ENCODE results near the gene EXT2.

DNA sequence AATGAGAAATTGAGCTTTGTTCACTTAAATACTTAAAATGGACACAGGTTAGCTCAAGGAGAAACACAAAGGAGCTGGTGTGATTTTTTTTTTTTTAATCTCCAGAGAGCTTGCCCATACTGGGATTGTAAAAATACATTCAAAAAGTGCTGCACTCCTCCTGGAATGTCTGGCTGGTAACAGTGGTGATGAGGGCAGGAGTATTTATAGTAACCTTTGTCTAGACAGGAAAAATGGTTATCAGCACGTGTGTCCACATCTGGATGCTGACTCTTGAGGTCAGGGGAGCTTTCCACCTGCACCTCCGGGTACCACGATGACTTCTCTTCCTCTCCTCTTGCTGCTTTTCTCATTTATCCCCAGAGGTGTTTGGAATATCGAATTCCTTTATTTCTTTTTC, 30.1 kb downstream of the EXT2 start:
- TF ChIP-seq, protein P1, sequence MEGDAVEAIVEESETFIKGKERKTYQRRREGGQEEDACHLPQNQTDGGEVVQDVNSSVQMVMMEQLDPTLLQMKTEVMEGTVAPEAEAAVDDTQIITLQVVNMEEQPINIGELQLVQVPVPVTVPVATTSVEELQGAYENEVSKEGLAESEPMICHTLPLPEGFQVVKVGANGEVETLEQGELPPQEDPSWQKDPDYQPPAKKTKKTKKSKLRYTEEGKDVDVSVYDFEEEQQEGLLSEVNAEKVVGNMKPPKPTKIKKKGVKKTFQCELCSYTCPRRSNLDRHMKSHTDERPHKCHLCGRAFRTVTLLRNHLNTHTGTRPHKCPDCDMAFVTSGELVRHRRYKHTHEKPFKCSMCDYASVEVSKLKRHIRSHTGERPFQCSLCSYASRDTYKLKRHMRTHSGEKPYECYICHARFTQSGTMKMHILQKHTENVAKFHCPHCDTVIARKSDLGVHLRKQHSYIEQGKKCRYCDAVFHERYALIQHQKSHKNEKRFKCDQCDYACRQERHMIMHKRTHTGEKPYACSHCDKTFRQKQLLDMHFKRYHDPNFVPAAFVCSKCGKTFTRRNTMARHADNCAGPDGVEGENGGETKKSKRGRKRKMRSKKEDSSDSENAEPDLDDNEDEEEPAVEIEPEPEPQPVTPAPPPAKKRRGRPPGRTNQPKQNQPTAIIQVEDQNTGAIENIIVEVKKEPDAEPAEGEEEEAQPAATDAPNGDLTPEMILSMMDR (conservative IDR thresholded peaks at IDR 0.05) = no peak
- TF ChIP-seq ZFX (IDR thresholded peaks at IDR 0.05) = no peak

All from C4-2B (cell line).